ENCODE measurements around the gene GDPGP1. TPM values are rescaled to one million over a fixed set of nuclear protein-coding genes. Genes with fewer than 3 reads are reported as not detected.
"Not testable (repeated sequence)": the region's sequence is repeated elsewhere in the genome, so short reads cannot be mapped to it uniquely, and the experiment has no call there.

Gene GDPGP1
- total RNA-seq, 2 experiments from 2014 or later: 12.9 to 22.3 TPM

DNA sequence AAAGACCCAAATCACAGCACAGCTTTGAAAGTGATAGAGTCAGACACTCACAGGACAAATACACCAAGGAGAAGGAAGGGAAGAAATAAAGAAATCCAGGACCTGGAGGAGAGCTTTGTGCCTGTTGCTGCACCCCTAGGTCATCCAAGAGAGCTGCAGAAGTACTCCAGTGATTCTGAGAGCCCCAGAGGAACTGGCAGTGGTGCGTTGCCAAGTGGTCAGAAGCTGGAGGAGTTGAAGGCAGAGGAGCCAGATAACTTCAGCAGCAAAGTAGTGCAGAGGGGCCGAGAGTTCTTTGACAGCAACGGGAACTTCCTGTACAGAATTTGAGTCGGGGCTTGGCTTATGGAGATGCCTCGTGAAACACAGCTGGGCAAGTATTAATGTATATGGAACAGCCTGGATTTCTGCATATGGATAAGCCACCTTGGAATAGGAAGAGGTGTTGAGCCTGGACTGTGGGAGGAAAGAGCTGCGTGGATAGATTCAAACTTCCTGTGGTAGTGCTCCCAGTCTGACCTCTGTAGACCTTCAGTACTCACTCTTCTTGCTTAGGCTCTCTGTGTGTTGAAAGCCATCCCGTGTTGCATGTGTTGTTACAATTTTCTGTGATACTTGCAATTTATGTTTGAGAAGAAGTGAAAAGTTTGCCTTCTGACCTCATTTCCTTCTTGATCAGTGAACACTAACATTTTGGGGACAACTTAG, 37.6 kb downstream of the GDPGP1 start:
- Histone ChIP-seq H3K79me2 (ENCODE audit: insufficient read depth, low read depth, low read length) (peaks cover 64% of the 10 kb centered on the region), H3K9me2 (ENCODE audit: insufficient read depth, low read length) (no peaks in the 10 kb centered on the region), H3K36me3 (ENCODE audit: insufficient read depth, low read length) (peaks cover 90% of the 10 kb centered on the region), H3K27ac (ENCODE audit: low read depth, low read length, poor library complexity, severe bottlenecking) (no peak overlapping the region), H3K9me3 (ENCODE audit: low read length) (no peaks in the 10 kb centered on the region), H3K4me3 (ENCODE audit: low read depth, low read length, poor library complexity, severe bottlenecking) (no peak overlapping the region), H3K4me1 (ENCODE audit: insufficient read depth, low read length, poor library complexity, severe bottlenecking) (peaks cover 26% of the 10 kb centered on the region), H3K4me2 (ENCODE audit: low read length) (no peak overlapping the region), H4K20me1 (ENCODE audit: insufficient read depth, low read length) (peaks cover 12% of the 10 kb centered on the region), H2AFZ (ENCODE audit: low read length) (no peak overlapping the region)
- no peak for TF ChIP-seq EZH2phosphoT487 (IDR thresholded peaks at IDR 0.05; ENCODE audit: borderline replicate concordance, low read depth, low read length)
- TF ChIP-seq, protein P1, sequence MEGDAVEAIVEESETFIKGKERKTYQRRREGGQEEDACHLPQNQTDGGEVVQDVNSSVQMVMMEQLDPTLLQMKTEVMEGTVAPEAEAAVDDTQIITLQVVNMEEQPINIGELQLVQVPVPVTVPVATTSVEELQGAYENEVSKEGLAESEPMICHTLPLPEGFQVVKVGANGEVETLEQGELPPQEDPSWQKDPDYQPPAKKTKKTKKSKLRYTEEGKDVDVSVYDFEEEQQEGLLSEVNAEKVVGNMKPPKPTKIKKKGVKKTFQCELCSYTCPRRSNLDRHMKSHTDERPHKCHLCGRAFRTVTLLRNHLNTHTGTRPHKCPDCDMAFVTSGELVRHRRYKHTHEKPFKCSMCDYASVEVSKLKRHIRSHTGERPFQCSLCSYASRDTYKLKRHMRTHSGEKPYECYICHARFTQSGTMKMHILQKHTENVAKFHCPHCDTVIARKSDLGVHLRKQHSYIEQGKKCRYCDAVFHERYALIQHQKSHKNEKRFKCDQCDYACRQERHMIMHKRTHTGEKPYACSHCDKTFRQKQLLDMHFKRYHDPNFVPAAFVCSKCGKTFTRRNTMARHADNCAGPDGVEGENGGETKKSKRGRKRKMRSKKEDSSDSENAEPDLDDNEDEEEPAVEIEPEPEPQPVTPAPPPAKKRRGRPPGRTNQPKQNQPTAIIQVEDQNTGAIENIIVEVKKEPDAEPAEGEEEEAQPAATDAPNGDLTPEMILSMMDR (conservative IDR thresholded peaks at IDR 0.05; ENCODE audit: low read length): no peak
- no peak for DNase-seq (ENCODE audit: low spot score)
- BruUV-seq (replicated peaks): no TSS peak
- intact Hi-C loops (cut with micrococcal nuclease; ENCODE audit: unreplicated experiment): no loop called here
- POLR2A ChIA-PET: interaction anchor here (0.7 to 1.3 kb wide), 2 partner anchors 9 to 38 kb away, joined by 3 to 4 read pairs; partner anchors contain the start of genes CIB1 and GDPGP1
- CTCF ChIA-PET (ENCODE audit: unreplicated experiment): interaction anchor here (0.5 kb wide), 1 partner anchor 235 kb away, joined by 14 read pairs; no protein-coding TSS in a partner anchor

DNA sequence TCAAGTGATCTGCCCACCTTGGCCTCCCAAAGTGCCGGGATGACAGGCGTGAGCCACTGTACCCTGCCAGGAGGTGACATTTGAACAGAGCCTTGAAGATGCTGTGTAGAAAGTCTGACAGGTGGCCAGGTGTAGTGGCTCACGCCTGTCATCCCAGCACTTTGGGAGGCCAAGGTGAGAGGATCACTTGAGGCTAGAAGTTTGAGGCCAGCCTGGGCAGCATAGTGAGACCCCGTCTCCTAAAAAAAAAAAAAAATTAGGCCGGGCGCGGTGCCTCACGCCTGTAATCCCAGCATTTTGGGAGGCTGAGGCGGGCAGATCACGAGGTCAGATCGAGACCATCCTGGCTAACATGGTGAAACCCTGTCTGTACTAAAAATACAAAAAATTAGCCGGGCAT, 44.5 kb downstream of the GDPGP1 start:
- not testable (repeated sequence) for BruUV-seq (replicated peaks)

DNA sequence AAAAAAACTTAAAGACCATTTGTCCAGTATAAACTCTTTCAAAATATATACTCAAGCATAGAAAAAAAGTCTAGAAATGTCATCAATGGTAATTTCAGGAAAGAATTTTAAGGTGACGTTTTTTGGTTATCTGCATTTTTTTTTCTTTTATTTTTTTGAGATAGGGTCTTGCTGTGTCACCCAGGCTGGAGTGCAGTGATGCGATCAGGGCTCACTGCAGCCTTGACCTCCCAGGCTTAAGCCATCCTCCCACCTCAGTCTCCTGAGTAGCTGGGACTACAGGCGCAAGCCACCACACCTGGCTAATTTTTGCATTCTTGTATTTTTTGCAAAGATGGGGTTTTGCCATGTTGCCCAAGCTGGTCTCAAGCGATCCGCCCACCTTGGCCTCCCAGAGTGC, 46.7 kb downstream of the GDPGP1 start:
- H3K9me2 ChIP-seq (ENCODE audit: insufficient read depth, low read length); H3K4me1 ChIP-seq (ENCODE audit: insufficient read depth, low read length, poor library complexity, severe bottlenecking); BruUV-seq (replicated peaks); intact Hi-C loops (cut with micrococcal nuclease; ENCODE audit: unreplicated experiment); H3K4me2 ChIP-seq (ENCODE audit: low read length); H3K9me3 ChIP-seq (ENCODE audit: low read length); CTCF ChIA-PET (ENCODE audit: unreplicated experiment); H3K27ac ChIP-seq (ENCODE audit: low read depth, low read length, poor library complexity, severe bottlenecking); DNase-seq (ENCODE audit: low spot score); H2AFZ ChIP-seq (ENCODE audit: low read length); H4K20me1 ChIP-seq (ENCODE audit: insufficient read depth, low read length); H3K79me2 ChIP-seq (ENCODE audit: insufficient read depth, low read depth, low read length); H3K4me3 ChIP-seq (ENCODE audit: low read depth, low read length, poor library complexity, severe bottlenecking): not testable (repeated sequence)
- H3K36me3 ChIP-seq (ENCODE audit: insufficient read depth, low read length): peaks cover 14% of the 10 kb centered on the region; the same call in 1 of the 2 replicates
- POLR2A ChIA-PET: interaction anchor here (0.7 kb wide), 1 partner anchor 10 kb away, joined by 4 read pairs; no protein-coding TSS in a partner anchor

More for the DNA sequence above, 44.5 kb downstream of the GDPGP1 start:
- peaks cover 36% of the 10 kb centered on the region for H3K36me3 ChIP-seq (ENCODE audit: insufficient read depth, low read length)
- CTCF ChIA-PET (ENCODE audit: unreplicated experiment); H3K27ac ChIP-seq (ENCODE audit: low read depth, low read length, poor library complexity, severe bottlenecking); H3K4me3 ChIP-seq (ENCODE audit: low read depth, low read length, poor library complexity, severe bottlenecking); H4K20me1 ChIP-seq (ENCODE audit: insufficient read depth, low read length); H3K9me2 ChIP-seq (ENCODE audit: insufficient read depth, low read length); intact Hi-C loops (cut with micrococcal nuclease; ENCODE audit: unreplicated experiment); H3K79me2 ChIP-seq (ENCODE audit: insufficient read depth, low read depth, low read length); POLR2A ChIA-PET; H2AFZ ChIP-seq (ENCODE audit: low read length); DNase-seq (ENCODE audit: low spot score); H3K4me1 ChIP-seq (ENCODE audit: insufficient read depth, low read length, poor library complexity, severe bottlenecking); H3K4me2 ChIP-seq (ENCODE audit: low read length); H3K9me3 ChIP-seq (ENCODE audit: low read length): not testable (repeated sequence)

DNA sequence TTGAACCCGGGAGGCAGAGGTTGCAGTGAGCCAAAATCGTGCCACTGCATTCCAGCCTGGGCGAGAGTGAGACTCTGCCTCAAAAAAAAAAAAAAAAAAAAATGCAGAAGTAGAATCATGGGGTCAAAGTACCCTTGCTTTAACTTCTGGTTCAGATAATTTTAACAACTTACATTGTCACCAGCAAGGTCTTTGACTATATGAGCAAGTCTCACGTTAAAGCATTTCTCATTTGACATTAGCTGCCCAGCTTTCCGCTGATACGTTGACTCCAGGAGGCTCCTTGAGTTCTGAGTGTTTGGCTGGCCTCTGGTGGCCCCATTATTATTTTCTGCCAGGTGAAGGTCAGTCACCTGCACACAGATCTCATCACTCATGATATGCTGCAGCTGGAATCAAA, 47.6 kb downstream of the GDPGP1 start:
- H3K4me1 ChIP-seq (ENCODE audit: insufficient read depth, low read length, poor library complexity, severe bottlenecking); H3K9me3 ChIP-seq (ENCODE audit: low read length); H3K4me2 ChIP-seq (ENCODE audit: low read length); H4K20me1 ChIP-seq (ENCODE audit: insufficient read depth, low read length); H3K4me3 ChIP-seq (ENCODE audit: low read depth, low read length, poor library complexity, severe bottlenecking); H3K79me2 ChIP-seq (ENCODE audit: insufficient read depth, low read depth, low read length); DNase-seq (ENCODE audit: low spot score); H3K36me3 ChIP-seq (ENCODE audit: insufficient read depth, low read length); CTCF ChIA-PET (ENCODE audit: unreplicated experiment); H3K27ac ChIP-seq (ENCODE audit: low read depth, low read length, poor library complexity, severe bottlenecking); intact Hi-C loops (cut with micrococcal nuclease; ENCODE audit: unreplicated experiment); H3K9me2 ChIP-seq (ENCODE audit: insufficient read depth, low read length); BruUV-seq (replicated peaks); H2AFZ ChIP-seq (ENCODE audit: low read length): not testable (repeated sequence)
- POLR2A ChIA-PET: interaction anchor here (0.6 to 0.7 kb wide), 2 partner anchors 47 to 156 kb away, joined by 3 to 4 read pairs; no protein-coding TSS in a partner anchor
